Gastroesophageal sphincter (tissue), 3 donors: ENCODE measurements around the gene TMEM120B.

Experiments
- EP300 ChIP-seq: sonication (generic); formaldehyde crosslinking; IDR thresholded peaks from one replicate; pipeline ENCODE4 v1.6.1; 2017; ENCODE audit warnings: antibody characterized with exemption, mild to moderate bottlenecking
- POLR2A ChIP-seq, 2 donors: fragments of 450-650 bp; IDR thresholded peaks; one replicate each; pipeline ENCODE4 v1.6.1; 2017; ENCODE audit warnings: antibody characterized with exemption in 2 of 2, mild to moderate bottlenecking in 2 of 2, moderate library complexity in 1 of 2
- POLR2AphosphoS5 ChIP-seq: sonication (generic); formaldehyde crosslinking; IDR thresholded peaks from one replicate; pipeline ENCODE4 v1.6.1; 2017; ENCODE audit warnings: antibody characterized with exemption
- TF ChIP-seq, protein P1 (sequence below), 4 experiments: fragments of 200-600 bp in 2 of 4; fragments of 450-650 bp in 2 of 4; sonication (generic) in 1 of 4; IDR thresholded peaks; one replicate each; pipeline ENCODE4 v1.5.1; 2017 to 2019; ENCODE audit warnings: antibody characterized with exemption in 4 of 4, mild to moderate bottlenecking in 2 of 4, moderate library complexity in 2 of 4

DNA sequence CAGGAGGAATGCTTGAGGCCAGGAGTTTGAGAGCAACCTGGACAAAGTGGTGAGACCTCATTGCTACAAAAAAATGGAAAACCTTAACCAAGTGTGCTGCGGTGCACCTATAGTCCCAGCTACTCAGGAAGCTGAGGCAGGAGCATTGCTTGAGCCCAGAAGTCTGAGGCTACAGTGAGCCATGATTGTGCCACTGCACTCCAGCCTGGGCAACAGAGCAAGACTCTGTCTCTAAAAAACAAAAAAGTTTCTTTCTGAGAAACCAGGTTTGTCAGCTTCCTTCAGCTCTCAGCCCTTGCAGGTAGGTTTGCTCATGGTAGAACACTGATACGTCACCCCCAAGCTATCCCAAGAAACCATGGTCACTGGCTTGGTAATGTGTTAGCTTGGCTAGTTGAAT, 23.1 kb upstream of the TMEM120B start:
- TF ChIP-seq, protein P1, sequence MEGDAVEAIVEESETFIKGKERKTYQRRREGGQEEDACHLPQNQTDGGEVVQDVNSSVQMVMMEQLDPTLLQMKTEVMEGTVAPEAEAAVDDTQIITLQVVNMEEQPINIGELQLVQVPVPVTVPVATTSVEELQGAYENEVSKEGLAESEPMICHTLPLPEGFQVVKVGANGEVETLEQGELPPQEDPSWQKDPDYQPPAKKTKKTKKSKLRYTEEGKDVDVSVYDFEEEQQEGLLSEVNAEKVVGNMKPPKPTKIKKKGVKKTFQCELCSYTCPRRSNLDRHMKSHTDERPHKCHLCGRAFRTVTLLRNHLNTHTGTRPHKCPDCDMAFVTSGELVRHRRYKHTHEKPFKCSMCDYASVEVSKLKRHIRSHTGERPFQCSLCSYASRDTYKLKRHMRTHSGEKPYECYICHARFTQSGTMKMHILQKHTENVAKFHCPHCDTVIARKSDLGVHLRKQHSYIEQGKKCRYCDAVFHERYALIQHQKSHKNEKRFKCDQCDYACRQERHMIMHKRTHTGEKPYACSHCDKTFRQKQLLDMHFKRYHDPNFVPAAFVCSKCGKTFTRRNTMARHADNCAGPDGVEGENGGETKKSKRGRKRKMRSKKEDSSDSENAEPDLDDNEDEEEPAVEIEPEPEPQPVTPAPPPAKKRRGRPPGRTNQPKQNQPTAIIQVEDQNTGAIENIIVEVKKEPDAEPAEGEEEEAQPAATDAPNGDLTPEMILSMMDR (IDR thresholded peaks at IDR 0.05), result no peak
- TF ChIP-seq POLR2A (IDR thresholded peaks at IDR 0.05) (no peak), POLR2AphosphoS5 (no peak), EP300 (no peak)
